ENCODE data around the gene PHYHD1. TPM values are rescaled to one million over a fixed set of nuclear protein-coding genes. Genes with fewer than 3 reads are reported as not detected.

The PHYHD1 gene
- total and polyA plus RNA-seq, 2 of the 13 experiments (the other 11 are each of a cell fraction or from before 2014, with no cell fraction given) = 10.6 to 25.3 TPM

GRCh38 chr9:128947527-128948301 lies 26.9 kb downstream of the PHYHD1 start, which contains the start of the genes DOLK and NUP188 (continued):
- TF ChIP-seq ZNF639 (CRISPR knock-in tag; conservative IDR thresholded peaks at IDR 0.05) (peak; percentile 63; the same call in 1 of the 2 replicates), MBNL3 (CRISPR knock-in tag; conservative IDR thresholded peaks at IDR 0.05) (no peak), ZNF362 (CRISPR knock-in tag; IDR thresholded peaks at IDR 0.05; ENCODE audit: borderline replicate concordance) (no peak), DPF2 (CRISPR knock-in tag; IDR thresholded peaks at IDR 0.05; ENCODE audit: borderline replicate concordance, low read depth) (no peak), MED13 (CRISPR knock-in tag; IDR thresholded peaks at IDR 0.05) (peak; percentile 70; the same call in 1 of the 2 replicates), SMAD1 (CRISPR knock-in tag; IDR thresholded peaks at IDR 0.05; ENCODE audit: borderline replicate concordance, low read depth) (0 out of 2 replicates have a peak, but pooled peaks have one; percentile 71), KLF11 (CRISPR knock-in tag; IDR thresholded peaks at IDR 0.05) (no peak), ZNF770 (CRISPR knock-in tag; IDR thresholded peaks at IDR 0.05) (no peak; the same call in 1 of the 2 replicates), ZNF775 (CRISPR knock-in tag; IDR thresholded peaks at IDR 0.05; ENCODE audit: borderline replicate concordance) (no peak), ZGPAT (CRISPR knock-in tag; IDR thresholded peaks at IDR 0.05) (peak; percentile 93), ZFP62 (CRISPR knock-in tag; IDR thresholded peaks at IDR 0.05) (no peak), ZNF629 (CRISPR knock-in tag; conservative IDR thresholded peaks at IDR 0.05) (no peak), NR3C1 (CRISPR knock-in tag; IDR thresholded peaks at IDR 0.05) (no peak), ZNF18 (CRISPR knock-in tag; IDR thresholded peaks at IDR 0.05; ENCODE audit: insufficient replicate concordance) (no peak), TFDP1 (CRISPR knock-in tag; IDR thresholded peaks at IDR 0.05; ENCODE audit: borderline replicate concordance) (peak; percentile 84; the same call in 1 of the 2 replicates), RFXANK (CRISPR knock-in tag; IDR thresholded peaks at IDR 0.05) (no peak), MXI1 (IDR thresholded peaks at IDR 0.05; ENCODE audit: borderline replicate concordance, low read depth, low read length) (peak; percentile 90)
